H1 (cell line): ENCODE results near the gene TNFSF15. TPM values are rescaled to one million over a fixed set of nuclear protein-coding genes. Genes with fewer than 3 reads are reported as not detected.

Source experiments
- CTCF ChIA-PET: fragments of 300-600 bp; sonication (Branson Sonifier 250); formaldehyde crosslinking; loops from one replicate; lab custom pipeline; 2021; ENCODE audit not compliant: partially characterized antibody; lab: Charles Lee
- POLR2A ChIA-PET: fragments of 300-600 bp; sonication (Branson Sonifier 250); formaldehyde crosslinking; loops from one replicate; lab custom pipeline; 2021; ENCODE audit warnings: inconsistent platforms; ENCODE audit not compliant: partially characterized antibody; lab: Charles Lee
- DNase-seq, 2 experiments: peaks; one replicate each; pipeline versions ENCODE4 v3.0.0 to v3.0.0-alpha.2; 2010 to 2022; ENCODE audit warnings: low spot score in 2 of 2, low read depth in 1 of 2, mixed read lengths in 1 of 2
- FAIRE-seq: peaks from 2 replicates; lab custom pipeline; 2011; peaks lifted over from hg19 to GRCh38; lab: Jason Lieb, UNC
- H2AFZ ChIP-seq: 2 replicates; pipeline ENCODE4 v1.8.1; 2012; ENCODE audit warnings: low read length, inconsistent platforms
- H2AK5ac ChIP-seq: 2 replicates; pipeline ENCODE4 v1.6.1; 2013; ENCODE audit warnings: low read depth, low read length
- H2BK120ac ChIP-seq: replicated peaks from 2 replicates; pipeline ENCODE3; 2013; ENCODE audit warnings: low read depth, low read length, inconsistent platforms
- H2BK12ac ChIP-seq: 2 replicates; pipeline ENCODE4 v1.6.1; 2013; ENCODE audit warnings: low read depth, low read length
- H2BK15ac ChIP-seq: 2 replicates; pipeline ENCODE4 v1.6.1; 2013; ENCODE audit warnings: low read length
- H2BK20ac ChIP-seq: 2 replicates; pipeline ENCODE4 v1.6.1; 2013; ENCODE audit warnings: low read length
- H2BK5ac ChIP-seq: 2 replicates; pipeline ENCODE4 v1.6.1; 2013; ENCODE audit warnings: low read depth, low read length
- H3K14ac ChIP-seq: 2 replicates; pipeline ENCODE4 v1.6.1; 2013; ENCODE audit warnings: inconsistent platforms; ENCODE audit not compliant: insufficient read length
- H3K18ac ChIP-seq: 2 replicates; pipeline ENCODE4 v1.6.1; 2013; ENCODE audit warnings: low read length; ENCODE audit errors: extremely low read depth
- H3K23ac ChIP-seq: 2 replicates; pipeline ENCODE4 v1.6.1; 2013; ENCODE audit warnings: inconsistent platforms; ENCODE audit not compliant: insufficient read length
- H3K23me2 ChIP-seq: 2 replicates; pipeline ENCODE4 v1.6.1; 2013; ENCODE audit warnings: low read depth, low read length
- H3K27ac ChIP-seq: 2 replicates; pipeline ENCODE4 v1.6.1; 2011; ENCODE audit warnings: low read depth, low read length, inconsistent platforms
- H3K27me3 ChIP-seq, 4 experiments: replicated peaks in 1 of 4; 1 replicate in 1 of 4; 2 replicates in 3 of 4; pipeline versions ENCODE4 v1.6.1 to v1.8.1; 2011 to 2013; ENCODE audit warnings: low read length in 3 of 4, mild to moderate bottlenecking in 3 of 4, inconsistent platforms in 2 of 4, mixed read lengths in 2 of 4, moderate library complexity in 1 of 4; ENCODE audit not compliant: control insufficient read depth in 3 of 4, insufficient read depth in 3 of 4; ENCODE audit errors: extremely low read depth in 1 of 4
- H3K36me3 ChIP-seq, 4 experiments: 2 replicates each; pipeline versions ENCODE4 v1.6.1 to v1.8.1; 2011 to 2013; ENCODE audit warnings: mild to moderate bottlenecking in 4 of 4, low read length in 3 of 4, moderate library complexity in 2 of 4, control low read depth in 1 of 4, inconsistent platforms in 1 of 4; ENCODE audit not compliant: insufficient read depth in 4 of 4, control insufficient read depth in 2 of 4
- H3K4ac ChIP-seq: replicated peaks from 2 replicates; pipeline ENCODE3; 2013; ENCODE audit warnings: low read length, low read depth, mixed read lengths, inconsistent platforms; ENCODE audit not compliant: insufficient read length
- H3K4me1 ChIP-seq, 4 experiments: replicated peaks in 1 of 4; 1 replicate in 1 of 4; 2 replicates in 3 of 4; pipeline versions ENCODE4 v1.6.1 to v1.8.1; 2011 to 2013; ENCODE audit warnings: low read length in 3 of 4, inconsistent platforms in 2 of 4, mixed read lengths in 1 of 4; ENCODE audit not compliant: insufficient read depth in 4 of 4, control insufficient read depth in 3 of 4
- H3K4me2 ChIP-seq, 2 experiments: 2 replicates each; pipeline versions ENCODE4 v1.6.1 to v1.8.1; 2011 to 2013; ENCODE audit warnings: low read depth in 2 of 2, low read length in 2 of 2, control low read depth in 1 of 2, inconsistent platforms in 1 of 2, mild to moderate bottlenecking in 1 of 2; ENCODE audit not compliant: insufficient read depth in 1 of 2
- H3K4me3 ChIP-seq, 4 experiments: fragments of 200-600, 300-600 bp in 1 of 4; sonication (generic), shearing (Covaris generic), sonication (Bioruptor Twin) in 1 of 4; 2 replicates each; pipeline versions ENCODE4 v1.5.1 to v1.8.1; 2011 to 2016; ENCODE audit warnings: low read length in 4 of 4, low read depth in 3 of 4, control low read depth in 2 of 4, inconsistent platforms in 2 of 4, mild to moderate bottlenecking in 2 of 4, mixed read lengths in 1 of 4, moderate library complexity in 1 of 4; ENCODE audit not compliant: insufficient read depth in 2 of 4; ENCODE audit errors: extremely low read depth in 1 of 4
- H3K56ac ChIP-seq: replicated peaks from 2 replicates; pipeline ENCODE3; 2013; ENCODE audit warnings: low read depth, mild to moderate bottlenecking, mixed read lengths, low read length, inconsistent platforms; ENCODE audit not compliant: insufficient read length
- H3K79me1 ChIP-seq: 2 replicates; pipeline ENCODE4 v1.6.1; 2013; ENCODE audit warnings: low read depth, low read length, control low read depth
- H3K79me2 ChIP-seq, 2 experiments: 2 replicates each; pipeline versions ENCODE4 v1.6.1 to v1.8.1; 2012 to 2013; ENCODE audit warnings: low read length in 2 of 2, mild to moderate bottlenecking in 2 of 2, inconsistent platforms in 1 of 2; ENCODE audit not compliant: insufficient read depth in 2 of 2, control insufficient read depth in 1 of 2
- H3K9ac ChIP-seq, 4 experiments: replicated peaks in 1 of 4; 1 replicate in 1 of 4; 2 replicates in 3 of 4; pipeline versions ENCODE4 v1.6.1 to v1.8.1; 2011 to 2013; ENCODE audit warnings: low read depth in 3 of 4, low read length in 3 of 4, control low read depth in 2 of 4, mild to moderate bottlenecking in 2 of 4, moderate library complexity in 2 of 4, inconsistent platforms in 1 of 4; ENCODE audit errors: extremely low read depth in 1 of 4
- H3K9me3 ChIP-seq, 2 experiments: 2 replicates each; pipeline versions ENCODE4 v1.6.1 to v1.8.1; 2012 to 2013; ENCODE audit warnings: mild to moderate bottlenecking in 2 of 2, moderate library complexity in 2 of 2, control low read depth in 1 of 2, inconsistent platforms in 1 of 2, low read depth in 1 of 2, low read length in 1 of 2, mixed read lengths in 1 of 2; ENCODE audit not compliant: insufficient read depth in 2 of 2
- H4K20me1 ChIP-seq, 2 experiments: replicated peaks in 1 of 2; 2 replicates each; pipeline versions ENCODE3 to v1.8.1; 2011 to 2013; ENCODE audit warnings: inconsistent platforms in 2 of 2, low read length in 2 of 2, mild to moderate bottlenecking in 1 of 2; ENCODE audit not compliant: insufficient read depth in 2 of 2, control insufficient read depth in 1 of 2
- H4K5ac ChIP-seq: 2 replicates; pipeline ENCODE4 v1.6.1; 2013; ENCODE audit warnings: low read length, low read depth, mixed read lengths, inconsistent platforms; ENCODE audit not compliant: insufficient read length
- H4K8ac ChIP-seq: 2 replicates; pipeline ENCODE4 v1.8.0; 2013; ENCODE audit warnings: mild to moderate bottlenecking, moderate library complexity, low read length, inconsistent platforms; ENCODE audit not compliant: insufficient read depth; ENCODE audit errors: extremely low read depth
- H4K91ac ChIP-seq: replicated peaks from 2 replicates; pipeline ENCODE3; 2013; ENCODE audit warnings: low read length, mixed read lengths, inconsistent platforms; ENCODE audit not compliant: insufficient read length
- ATF2 ChIP-seq: IDR thresholded peaks from 2 replicates; pipeline ENCODE4 v1.6.1; 2012; ENCODE audit warnings: low read length, inconsistent platforms
- POLR2AphosphoS5 ChIP-seq: IDR thresholded peaks from 2 replicates; pipeline ENCODE4 v1.6.1; 2011; ENCODE audit warnings: low read depth, low read length
- RAD21 ChIP-seq, 2 experiments: IDR thresholded peaks in 1 of 2; conservative IDR thresholded peaks in 1 of 2; 2 replicates each; pipeline ENCODE4 v1.6.1; 2011; ENCODE audit warnings: low read depth in 2 of 2, low read length in 2 of 2, improper control_type of control experiment in 1 of 2, inconsistent platforms in 1 of 2, mild to moderate bottlenecking in 1 of 2, moderate library complexity in 1 of 2
- RBBP5 ChIP-seq: IDR thresholded peaks from 2 replicates; pipeline ENCODE4 v1.7.1; 2012; ENCODE audit warnings: low read depth, mild to moderate bottlenecking, inconsistent platforms, low read length, moderate library complexity, borderline replicate concordance
- RXRA ChIP-seq: IDR thresholded peaks from 2 replicates; pipeline ENCODE4 v1.6.1; 2011; ENCODE audit warnings: low read depth, mild to moderate bottlenecking, low read length, moderate library complexity; ENCODE audit not compliant: insufficient read depth
- WGBS, 2 experiments: shearing (Covaris generic) in 1 of 2; methylation state at CpG; one replicate each; pipeline versions ENCODE4 v1.1.6 to v1.1.7; 2013 to 2015; ENCODE audit warnings: low lambda C conversion rate in 2 of 2, mixed read lengths in 2 of 2, inconsistent platforms in 1 of 2, low coverage in 1 of 2, missing lambda C conversion rate in 1 of 2; ENCODE audit not compliant: insufficient replicate concordance in 2 of 2, insufficient coverage in 1 of 2, insufficient read length in 1 of 2; ENCODE audit errors: extremely low coverage in 1 of 2, missing lambda C conversion rate in 1 of 2; 5-methylcytosine and 5-hydroxymethylcytosine counted together
- polyA plus RNA-seq, 7 experiments: library from polyadenylated mRNA; depleted of rRNA in 3 of 7; stranded (reverse) in 5 of 7; unstranded in 2 of 7; fragments of >200 nt in 5 of 7; fragments of 200-250 nt in 2 of 7; gene quantifications; 1 replicate in 5 of 7; 2 replicates in 1 of 7; 4 replicates in 1 of 7; pipeline versions ENCODE4 v1.2.1 to v1.2.3, GENCODE V29; 2011 to 2013; ENCODE audit warnings: missing spikeins in 2 of 7, mixed read lengths in 2 of 7
- total RNA-seq: library from RNA; stranded (reverse); fragmentation: NEBNext Ultra II Directional; extraction: Animal tissue kit (Norgen Biotek cat#: 25700); gene quantifications from 2 replicates; pipeline ENCODE4 v1.2.1, GENCODE V29; 2021
- TF ChIP-seq, protein P1 (sequence below): IDR thresholded peaks from 2 replicates; pipeline ENCODE4 v1.6.1; 2012; ENCODE audit warnings: inconsistent platforms

Gene TNFSF15
- total and polyA plus RNA-seq, 2 of the 8 experiments (the other 6 are each of a cell fraction or from before 2014, with no cell fraction given): 0.09 to 0.17 TPM

GRCh38 chr9:114844766-114845165, 38.9 kb upstream of the TNFSF15 start:
- FAIRE-seq (no peak), DNase-seq (no peak)
- no peak overlapping the region for H3K56ac ChIP-seq
- H2BK20ac ChIP-seq: no peak overlapping the region
- H3K79me1 ChIP-seq: no peaks in the 10 kb centered on the region
- H3K36me3 ChIP-seq: no peaks in the 10 kb centered on the region
- no peaks in the 10 kb centered on the region for H3K79me2 ChIP-seq
- H3K9ac ChIP-seq: no peak overlapping the region
- no peak overlapping the region for H3K4me2 ChIP-seq
- POLR2A ChIA-PET: no interaction called here
- H3K27ac ChIP-seq: no peak overlapping the region
- no peak overlapping the region for H4K5ac ChIP-seq
- no peak overlapping the region for H2BK120ac ChIP-seq
- H4K91ac ChIP-seq: no peak overlapping the region
- H3K4me3 ChIP-seq: no peak overlapping the region
- no peak for TF ChIP-seq RBBP5
- TF ChIP-seq ATF2: no peak
- TF ChIP-seq RAD21 (IDR thresholded peaks at IDR 0.05 in 1 of 2, conservative IDR thresholded peaks at IDR 0.05 in 1 of 2; ENCODE audit: low read depth in 2 of 2, low read length in 2 of 2): no peak
- TF ChIP-seq RXRA: no peak
- TF ChIP-seq, protein P1, sequence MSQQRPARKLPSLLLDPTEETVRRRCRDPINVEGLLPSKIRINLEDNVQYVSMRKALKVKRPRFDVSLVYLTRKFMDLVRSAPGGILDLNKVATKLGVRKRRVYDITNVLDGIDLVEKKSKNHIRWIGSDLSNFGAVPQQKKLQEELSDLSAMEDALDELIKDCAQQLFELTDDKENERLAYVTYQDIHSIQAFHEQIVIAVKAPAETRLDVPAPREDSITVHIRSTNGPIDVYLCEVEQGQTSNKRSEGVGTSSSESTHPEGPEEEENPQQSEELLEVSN: no peak
- no peak for TF ChIP-seq POLR2AphosphoS5
- TF ChIP-seq, all 59 proteins: peak for 0
- no peak overlapping the region for H2BK5ac ChIP-seq
- no peaks in the 10 kb centered on the region for H3K4me1 ChIP-seq
- no peak overlapping the region for H3K4ac ChIP-seq
- no peak overlapping the region for H3K18ac ChIP-seq
- H3K27me3 ChIP-seq: no peaks in the 10 kb centered on the region
- no peaks in the 10 kb centered on the region for H3K23me2 ChIP-seq
- H3K9me3 ChIP-seq: no peaks in the 10 kb centered on the region
- no peak overlapping the region for H2AK5ac ChIP-seq
- H4K20me1 ChIP-seq: no peaks in the 10 kb centered on the region
- CTCF ChIA-PET: interaction anchor here (0.6 to 1.0 kb wide), 2 partner anchors 17 to 20 kb away, joined by 4 read pairs; no protein-coding TSS in a partner anchor
- H4K8ac ChIP-seq: no peak overlapping the region
- no peak overlapping the region for H2BK15ac ChIP-seq
- H2AFZ ChIP-seq: no peak overlapping the region
- no peak overlapping the region for H2BK12ac ChIP-seq
- no peak overlapping the region for H3K23ac ChIP-seq
- 82% methylated on average over 3 of the region's 3 CpGs; no CpG with 5 or more reads in 1 of the 2 experiments for WGBS, 2 experiments
- H3K14ac ChIP-seq: no peak overlapping the region
